NCI-H526 treated with DMSO at 0.1 percent for 48 hours (cell line): ENCODE measurements around the gene NAPA.

Source experiments
- DNase-seq: peaks from one replicate; lab custom pipeline; 2025; lab: John Stamatoyannopoulos, UW

NAPA gene

GRCh38 chr19:47458672-47459071 lies 56.2 kb downstream of the NAPA start:
- no peak for DNase-seq

- no peak for DNase-seq
Measured at GRCh38 chr19:47456721-47457474, 58.0 kb downstream of the NAPA start.

GRCh38 chr19:47450478-47450877 lies 64.4 kb downstream of the NAPA start:
- no peak for DNase-seq

GRCh38 chr19:47448360-47448727 lies 66.5 kb downstream of the NAPA start:
- no peak for DNase-seq

- DNase-seq = peak; percentile 87
Measured at GRCh38 chr19:47447470-47448359, 67.1 kb downstream of the NAPA start.

GRCh38 chr19:47446534-47447469 lies 68.1 kb downstream of the NAPA start:
- DNase-seq = peak; percentile 70

- DNase-seq = peak; percentile 14
Measured at GRCh38 chr19:47445937-47446402, 68.9 kb downstream of the NAPA start.

GRCh38 chr19:47445527-47445926 lies 69.3 kb downstream of the NAPA start:
- DNase-seq = no peak

- DNase-seq = no peak
Measured at GRCh38 chr19:47444388-47444821, 70.5 kb downstream of the NAPA start.

- DNase-seq = no peak
Measured at GRCh38 chr19:47443331-47443730, 71.5 kb downstream of the NAPA start.

GRCh38 chr19:47438793-47439220 lies 76.1 kb downstream of the NAPA start:
- DNase-seq = no peak
